Activated CD8-positive, alpha-beta T cell treated with anti-CD3 and anti-CD28 coated beads for 36 hours (primary cell): ENCODE results near the gene CORT. TPM values are rescaled to one million over a fixed set of nuclear protein-coding genes. Genes with fewer than 3 reads are reported as not detected.
"Not testable (repeated sequence)": the region's sequence is repeated elsewhere in the genome, so short reads cannot be mapped to it uniquely, and the experiment has no call there.

Source experiments
- ATAC-seq: fragments of 200-7000 bp; cut with Tn5 transposase; one replicate; pipeline ENCODE4 v1.10.0; 2021; ENCODE audit warnings: mild to moderate bottlenecking, moderate library complexity
- CTCF ChIA-PET: fragments of 350-600 bp; sonication (Branson Sonifier 250); formaldehyde crosslinking; loops from one replicate; lab custom pipeline; 2021; ENCODE audit warnings: antibody characterized with exemption; lab: Charles Lee
- POLR2A ChIA-PET: fragments of 350-600 bp; sonication (Branson Sonifier 250); formaldehyde crosslinking; loops from one replicate; lab custom pipeline; 2021; ENCODE audit warnings: antibody characterized with exemption; lab: Charles Lee
- DNase-seq: peaks from one replicate; pipeline ENCODE4 v3.0.0-alpha.2; 2020
- H3K27ac Mint-ChIP-seq: one replicate; pipeline ENCODE4 v1.8.0; 2021; ENCODE audit warnings: mild to moderate bottlenecking, mixed read lengths
- H3K27me3 Mint-ChIP-seq: one replicate; pipeline ENCODE4 v1.8.0; 2021; ENCODE audit warnings: mixed read lengths
- H3K36me3 Mint-ChIP-seq: one replicate; pipeline ENCODE4 v1.8.0; 2021; ENCODE audit warnings: low read depth, mixed read lengths
- H3K4me1 Mint-ChIP-seq: one replicate; pipeline ENCODE4 v1.8.0; 2021; ENCODE audit warnings: low read depth, mixed read lengths
- H3K4me3 Mint-ChIP-seq: one replicate; pipeline ENCODE4 v1.8.0; 2021; ENCODE audit warnings: mild to moderate bottlenecking, moderate library complexity, mixed read lengths
- H3K9me3 Mint-ChIP-seq: one replicate; pipeline ENCODE4 v1.8.0; 2021; ENCODE audit warnings: mixed read lengths
- intact Hi-C: fragments of 100-400 bp; cut with micrococcal nuclease; formaldehyde crosslinking; loops from one replicate; pipeline ENCODE4 v1.10.0; 2022
- total RNA-seq, 2 experiments: library from RNA; stranded (reverse); gene quantifications; one replicate each; pipeline ENCODE4 v1.2.3, GENCODE V29; 2021
- TF ChIP-seq, protein P1 (sequence below): fragments of 200-600 bp; IDR thresholded peaks from one replicate; pipeline ENCODE4 v1.8.0; 2022; ENCODE audit warnings: antibody characterized with exemption, mild to moderate bottlenecking

Gene CORT
- total RNA-seq, 2 experiments from 2014 or later: 0.34 TPM; not detected in 1

- POLR2A ChIA-PET: interaction anchor here (0.7 to 0.9 kb wide), 3 partner anchors 9 to 38 kb away, joined by 3 read pairs; no protein-coding TSS in a partner anchor
- Mint-ChIP-seq H3K9me3 (no peaks in the 10 kb centered on the region), H3K4me3 (peak within 1 kb of the TSS; percentile 97), H3K27me3 (no peaks in the 10 kb centered on the region), H3K27ac (peak within 1 kb of the TSS; percentile 96), H3K4me1 (peaks cover 43% of the 10 kb centered on the region), H3K36me3 (peaks cover 21% of the 10 kb centered on the region)
- CTCF ChIA-PET: interaction anchor here (0.6 to 1.3 kb wide), 4 partner anchors 21 to 36 kb away, joined by 3 to 4 read pairs (median 4); no protein-coding TSS in a partner anchor
- DNase-seq (peak; percentile 98), ATAC-seq (peak; percentile 78)
- TF ChIP-seq, protein P1, sequence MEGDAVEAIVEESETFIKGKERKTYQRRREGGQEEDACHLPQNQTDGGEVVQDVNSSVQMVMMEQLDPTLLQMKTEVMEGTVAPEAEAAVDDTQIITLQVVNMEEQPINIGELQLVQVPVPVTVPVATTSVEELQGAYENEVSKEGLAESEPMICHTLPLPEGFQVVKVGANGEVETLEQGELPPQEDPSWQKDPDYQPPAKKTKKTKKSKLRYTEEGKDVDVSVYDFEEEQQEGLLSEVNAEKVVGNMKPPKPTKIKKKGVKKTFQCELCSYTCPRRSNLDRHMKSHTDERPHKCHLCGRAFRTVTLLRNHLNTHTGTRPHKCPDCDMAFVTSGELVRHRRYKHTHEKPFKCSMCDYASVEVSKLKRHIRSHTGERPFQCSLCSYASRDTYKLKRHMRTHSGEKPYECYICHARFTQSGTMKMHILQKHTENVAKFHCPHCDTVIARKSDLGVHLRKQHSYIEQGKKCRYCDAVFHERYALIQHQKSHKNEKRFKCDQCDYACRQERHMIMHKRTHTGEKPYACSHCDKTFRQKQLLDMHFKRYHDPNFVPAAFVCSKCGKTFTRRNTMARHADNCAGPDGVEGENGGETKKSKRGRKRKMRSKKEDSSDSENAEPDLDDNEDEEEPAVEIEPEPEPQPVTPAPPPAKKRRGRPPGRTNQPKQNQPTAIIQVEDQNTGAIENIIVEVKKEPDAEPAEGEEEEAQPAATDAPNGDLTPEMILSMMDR: no peak
- intact Hi-C loops: no loop called here
These were observed 22.7 kb downstream of the CORT start, which contains the start of gene DFFA for GRCh38 chr1:10472220-10473144. Gene DFFA, minus strand, starts transcription at chr1:10472529. Its CDS starts 71 bp downstream, at chr1:10472458.

DNA sequence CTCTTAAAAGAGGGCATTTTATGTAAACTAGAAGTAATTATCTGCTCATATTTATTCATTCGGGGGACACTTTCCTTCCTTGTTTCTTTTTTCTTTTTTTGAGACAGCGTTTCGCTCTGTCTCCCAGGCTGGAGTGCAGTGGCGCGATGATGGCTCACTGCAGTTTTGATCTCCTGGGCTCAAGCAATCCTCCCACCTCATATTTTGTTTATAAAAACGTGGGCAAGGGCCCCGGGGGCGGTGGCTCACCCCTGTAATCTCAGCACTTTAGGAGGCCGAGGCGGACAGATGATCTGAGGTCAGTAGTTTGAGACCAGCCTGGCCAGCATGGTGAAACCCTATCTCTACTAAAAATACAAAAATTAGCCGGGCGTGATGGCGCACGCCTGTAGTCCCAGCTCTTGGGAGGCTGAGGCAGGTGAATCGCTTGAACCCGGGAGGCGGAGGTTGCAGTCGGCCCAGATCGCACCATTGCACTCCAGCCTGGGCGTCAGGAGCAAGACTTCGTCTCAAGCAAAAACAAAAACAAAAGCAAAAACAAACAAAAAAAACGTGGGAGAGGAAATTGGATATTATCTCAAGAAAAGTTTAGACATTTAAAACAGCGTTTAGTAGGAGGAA, 23.4 kb downstream of the CORT start:
- H3K4me1 Mint-ChIP-seq: peaks cover 45% of the 10 kb centered on the region
- H3K36me3 Mint-ChIP-seq: peaks cover 16% of the 10 kb centered on the region
- H3K27me3 Mint-ChIP-seq: no peaks in the 10 kb centered on the region
- ChIA-PET CTCF (interaction anchor here (1.3 kb wide), 1 partner anchor 21 kb away, joined by 4 read pairs; no protein-coding TSS in a partner anchor), POLR2A (interaction anchor here (0.7 kb wide), 1 partner anchor 39 kb away, joined by 3 read pairs; no protein-coding TSS in a partner anchor)
- intact Hi-C loops: no loop called here
- H3K27ac Mint-ChIP-seq: peak overlapping the region; percentile 96
- no peak for DNase-seq
- no peak for ATAC-seq
- TF ChIP-seq, protein P1: no peak
- H3K4me3 Mint-ChIP-seq: peak overlapping the region; percentile 97
- H3K9me3 Mint-ChIP-seq: no peaks in the 10 kb centered on the region

- Mint-ChIP-seq H3K27ac (peak overlapping the region; percentile 89), H3K4me3 (peak overlapping the region; percentile 83), H3K4me1 (peaks cover 39% of the 10 kb centered on the region)
- ATAC-seq, CTCF ChIA-PET, intact Hi-C loops, H3K36me3 Mint-ChIP-seq, DNase-seq, H3K27me3 Mint-ChIP-seq, H3K9me3 Mint-ChIP-seq: not testable (repeated sequence)
- POLR2A ChIA-PET: interaction anchor here (0.6 to 1.7 kb wide), 2 partner anchors 19 to 20 kb away, joined by 3 to 10 read pairs; no protein-coding TSS in a partner anchor
These were observed 24.4 kb downstream of the CORT start for GRCh38 chr1:10474309-10474612.

- peaks cover 42% of the 10 kb centered on the region for H3K4me1 Mint-ChIP-seq
- CTCF ChIA-PET: interaction anchor here (1.3 kb wide), 1 partner anchor 20 kb away, joined by 10 read pairs; no protein-coding TSS in a partner anchor
These were observed 25.0 kb downstream of the CORT start, which contains the start of gene PEX14 for GRCh38 chr1:10474613-10475507. Gene PEX14, plus strand, starts transcription at chr1:10474950. Its CDS starts 17 bp downstream, at chr1:10474967.

More at GRCh38 chr1:10474613-10475507, 25.0 kb downstream of the CORT start, which contains the start of gene PEX14:
- peak within 1 kb of the TSS; percentile 90 for H3K27ac Mint-ChIP-seq
- H3K27me3 Mint-ChIP-seq: no peaks in the 10 kb centered on the region
- ATAC-seq (peak; percentile 86), DNase-seq (peak; percentile 94)
- intact Hi-C loops: no loop called here
- peaks cover 6% of the 10 kb centered on the region for H3K36me3 Mint-ChIP-seq
- H3K4me3 Mint-ChIP-seq: peak within 1 kb of the TSS; percentile 83
- no peaks in the 10 kb centered on the region for H3K9me3 Mint-ChIP-seq
- POLR2A ChIA-PET: interaction anchor here (0.5 to 1.7 kb wide), 2 partner anchors 19 to 409 kb away, joined by 3 to 10 read pairs; no protein-coding TSS in a partner anchor
- TF ChIP-seq, protein P1: no peak
